Mucosa of rectum (tissue), 2 donors: Measurements from ENCODE around the gene WNT7A.
"Not testable (repeated sequence)": the region's sequence is repeated elsewhere in the genome, so short reads cannot be mapped to it uniquely, and the experiment has no call there.

Source experiments
- H3K27ac ChIP-seq, 2 donors: one replicate each; pipeline ENCODE4 v1.7.0; 2013; ENCODE audit warnings: inconsistent platforms in 2 of 2, low read depth in 2 of 2, low read length in 2 of 2
- H3K27me3 ChIP-seq, 2 donors: one replicate each; pipeline ENCODE4 v1.7.0; 2013; ENCODE audit warnings: low read length in 2 of 2; ENCODE audit not compliant: control insufficient read depth in 2 of 2, insufficient read depth in 2 of 2
- H3K36me3 ChIP-seq, 2 donors: one replicate each; pipeline ENCODE4 v1.7.0; 2013; ENCODE audit warnings: low read length in 2 of 2; ENCODE audit not compliant: control insufficient read depth in 2 of 2, insufficient read depth in 2 of 2
- H3K4me1 ChIP-seq, 2 donors: one replicate each; pipeline ENCODE4 v1.7.0; 2013; ENCODE audit warnings: low read length in 2 of 2, mild to moderate bottlenecking in 1 of 2; ENCODE audit not compliant: control insufficient read depth in 2 of 2, insufficient read depth in 2 of 2
- H3K4me3 ChIP-seq, 2 donors: one replicate each; pipeline ENCODE4 v1.7.0; 2013; ENCODE audit warnings: low read length in 2 of 2
- H3K9ac ChIP-seq, 2 donors: one replicate each; pipeline ENCODE4 v1.7.0; 2013; ENCODE audit warnings: low read length in 2 of 2, low read depth in 1 of 2, mild to moderate bottlenecking in 1 of 2
- H3K9me3 ChIP-seq, 2 donors: one replicate each; pipeline ENCODE4 v1.7.0; 2013; ENCODE audit warnings: low read length in 2 of 2; ENCODE audit not compliant: control insufficient read depth in 2 of 2
- donor health status: healthy.
- donor health status: Normal muscosa, but diverticular disease.

WNT7A gene

GRCh38 chr3:13879946-13880810 is at the start of gene WNT7A:
TSS of gene WNT7A (minus strand) at chr3:13880071. CDS start at chr3:13879816, 255 bp downstream.
- peaks cover 0 to 5% of the 10 kb centered on the region in 2 donors for H3K4me1 ChIP-seq
- no peaks in the 10 kb centered on the region for H3K9me3 ChIP-seq
- no peak within 1 kb of the TSS for H3K27ac ChIP-seq
- H3K36me3 ChIP-seq, result no peaks in the 10 kb centered on the region
- H3K27me3 ChIP-seq, result peaks cover 35 to 64% of the 10 kb centered on the region in 2 donors
- H3K4me3 ChIP-seq, result no peak within 1 kb of the TSS
- no peak within 1 kb of the TSS for H3K9ac ChIP-seq

GRCh38 chr3:13928741-13929140 is 48.9 kb upstream of the WNT7A start:
- H3K9me3 ChIP-seq, H3K27ac ChIP-seq, H3K27me3 ChIP-seq, H3K9ac ChIP-seq, H3K36me3 ChIP-seq, H3K4me1 ChIP-seq, H3K4me3 ChIP-seq: not testable (repeated sequence)

- Histone ChIP-seq H3K4me3 (no peak overlapping the region), H3K4me1 (no peaks in the 10 kb centered on the region), H3K9ac (no peak overlapping the region), H3K9me3 (no peaks in the 10 kb centered on the region), H3K27ac (no peak overlapping the region), H3K36me3 (no peaks in the 10 kb centered on the region), H3K27me3 (peaks cover 0 to 3% of the 10 kb centered on the region in 2 donors)
Measured at GRCh38 chr3:13927295-13927694, 47.4 kb upstream of the WNT7A start.

- Histone ChIP-seq H3K4me1 (no peaks in the 10 kb centered on the region), H3K36me3 (no peaks in the 10 kb centered on the region), H3K4me3 (no peak overlapping the region), H3K9ac (no peak overlapping the region), H3K27ac (no peak overlapping the region), H3K9me3 (no peaks in the 10 kb centered on the region), H3K27me3 (no peaks in the 10 kb centered on the region)
Measured at GRCh38 chr3:13916375-13916774, 36.5 kb upstream of the WNT7A start.

- H3K27ac ChIP-seq, result no peak overlapping the region
- H3K9ac ChIP-seq, result no peak overlapping the region
- no peaks in the 10 kb centered on the region for H3K4me1 ChIP-seq
- H3K4me3 ChIP-seq, result no peak overlapping the region
- H3K36me3 ChIP-seq, result peaks cover 0 to 2% of the 10 kb centered on the region in 2 donors
- peaks cover 15 to 16% of the 10 kb centered on the region in 2 donors for H3K9me3 ChIP-seq
- peaks cover 0 to 2% of the 10 kb centered on the region in 2 donors for H3K27me3 ChIP-seq
Measured at GRCh38 chr3:13902648-13903238, 22.9 kb upstream of the WNT7A start.

- Histone ChIP-seq H3K9me3 (peaks cover 15 to 16% of the 10 kb centered on the region in 2 donors), H3K4me1 (no peaks in the 10 kb centered on the region), H3K27ac (no peak overlapping the region), H3K9ac (no peak overlapping the region), H3K4me3 (no peak overlapping the region), H3K36me3 (peaks cover 0 to 2% of the 10 kb centered on the region in 2 donors), H3K27me3 (peaks cover 0 to 2% of the 10 kb centered on the region in 2 donors)
Measured at GRCh38 chr3:13901935-13902584, 22.2 kb upstream of the WNT7A start.

GRCh38 chr3:13898346-13898745 is 18.5 kb upstream of the WNT7A start:
- peaks cover 0 to 2% of the 10 kb centered on the region in 2 donors for H3K27me3 ChIP-seq
- no peak overlapping the region for H3K9ac ChIP-seq
- no peak overlapping the region for H3K27ac ChIP-seq
- peaks cover 8 to 9% of the 10 kb centered on the region in 2 donors for H3K4me1 ChIP-seq
- peaks cover 4 to 10% of the 10 kb centered on the region in 2 donors for H3K9me3 ChIP-seq
- H3K36me3 ChIP-seq, result no peaks in the 10 kb centered on the region
- H3K4me3 ChIP-seq, result no peak overlapping the region

- Histone ChIP-seq H3K36me3 (no peaks in the 10 kb centered on the region), H3K9me3 (peaks cover 0 to 3% of the 10 kb centered on the region in 2 donors), H3K27me3 (peaks cover 0 to 2% of the 10 kb centered on the region in 2 donors), H3K4me1 (peaks cover 8 to 9% of the 10 kb centered on the region in 2 donors), H3K4me3 (peak overlapping the region; percentile 73 to 77), H3K9ac (peak overlapping the region; percentile 22 to 80), H3K27ac (no peak overlapping the region)
Measured at GRCh38 chr3:13896473-13897154, 16.7 kb upstream of the WNT7A start.

- H3K27me3 ChIP-seq, result peaks cover 0 to 2% of the 10 kb centered on the region in 2 donors
- H3K9ac ChIP-seq, result peak overlapping the region; percentile 80 to 82
- H3K4me3 ChIP-seq, result peak overlapping the region; percentile 73 to 77
- H3K4me1 ChIP-seq, result peaks cover 8 to 9% of the 10 kb centered on the region in 2 donors
- peaks cover 0 to 3% of the 10 kb centered on the region in 2 donors for H3K9me3 ChIP-seq
- H3K36me3 ChIP-seq, result no peaks in the 10 kb centered on the region
- H3K27ac ChIP-seq, result no peak overlapping the region
Measured at GRCh38 chr3:13895155-13896105, 15.6 kb upstream of the WNT7A start.
